Measurements from ENCODE around the gene CUEDC1. TPM values are rescaled to one million over a fixed set of nuclear protein-coding genes. Genes with fewer than 3 reads are reported as not detected.
A peak's percentile ranks its signal among the peaks of the same experiment; 100 is the strongest.

Gene CUEDC1
- total RNA-seq, 4 donors from 2014 or later: 31.2 to 43.9 (median 34.3) TPM

DNA sequence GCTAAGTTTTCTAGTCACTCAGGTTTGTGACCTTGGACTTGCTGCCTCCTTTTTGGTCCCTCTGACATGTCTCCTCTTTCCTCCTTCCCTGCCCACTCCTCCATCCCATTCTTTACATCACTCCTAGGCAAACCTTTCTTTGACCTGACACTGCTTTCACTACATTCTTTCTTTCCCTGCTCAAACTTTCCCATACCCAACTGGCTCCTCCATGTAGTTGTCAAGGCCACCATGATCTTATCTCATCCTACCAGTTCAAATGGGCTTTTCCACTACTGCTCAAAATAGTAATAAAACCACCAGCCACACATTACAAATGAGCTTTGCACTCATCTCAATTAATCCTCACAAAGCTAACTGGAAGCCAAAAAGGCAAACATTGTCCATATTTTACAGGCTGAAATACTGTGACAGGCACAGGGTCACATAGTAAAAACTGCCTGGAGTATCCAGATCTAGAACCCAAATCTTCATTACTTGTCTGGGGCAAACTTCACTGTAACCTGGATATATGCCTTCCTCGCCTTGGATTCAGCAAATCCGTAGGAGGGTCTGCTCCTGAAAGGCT is 119.8 kb downstream of the CUEDC1 start:
- DNase-seq: no peak
- H3K4me1 ChIP-seq: peaks cover 55 to 71% of the 10 kb centered on the region in 2 donors
- ATAC-seq: no peak
- no peaks in the 10 kb centered on the region for H3K27me3 ChIP-seq
- intact Hi-C loops (cut with DNase I; ENCODE audit: low total_unique reads) (loop anchor here (2.0 to 5.0 kb wide), 3 partner anchors 239 to 738 kb away; no protein-coding TSS in a partner anchor), in situ Hi-C loops (cut with MboI; ENCODE audit: low sequenced_read_pairs in 4 of 4) (loop anchor here in 2 of 4 donors (25.0 kb wide), 2 partner anchors 252 to 598 kb away; partner anchors contain the start of gene DYNLL2 (in 1 of the 2))
- TF ChIP-seq, protein P1, sequence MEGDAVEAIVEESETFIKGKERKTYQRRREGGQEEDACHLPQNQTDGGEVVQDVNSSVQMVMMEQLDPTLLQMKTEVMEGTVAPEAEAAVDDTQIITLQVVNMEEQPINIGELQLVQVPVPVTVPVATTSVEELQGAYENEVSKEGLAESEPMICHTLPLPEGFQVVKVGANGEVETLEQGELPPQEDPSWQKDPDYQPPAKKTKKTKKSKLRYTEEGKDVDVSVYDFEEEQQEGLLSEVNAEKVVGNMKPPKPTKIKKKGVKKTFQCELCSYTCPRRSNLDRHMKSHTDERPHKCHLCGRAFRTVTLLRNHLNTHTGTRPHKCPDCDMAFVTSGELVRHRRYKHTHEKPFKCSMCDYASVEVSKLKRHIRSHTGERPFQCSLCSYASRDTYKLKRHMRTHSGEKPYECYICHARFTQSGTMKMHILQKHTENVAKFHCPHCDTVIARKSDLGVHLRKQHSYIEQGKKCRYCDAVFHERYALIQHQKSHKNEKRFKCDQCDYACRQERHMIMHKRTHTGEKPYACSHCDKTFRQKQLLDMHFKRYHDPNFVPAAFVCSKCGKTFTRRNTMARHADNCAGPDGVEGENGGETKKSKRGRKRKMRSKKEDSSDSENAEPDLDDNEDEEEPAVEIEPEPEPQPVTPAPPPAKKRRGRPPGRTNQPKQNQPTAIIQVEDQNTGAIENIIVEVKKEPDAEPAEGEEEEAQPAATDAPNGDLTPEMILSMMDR (IDR thresholded peaks at IDR 0.05 in 4 of 5, conservative IDR thresholded peaks at IDR 0.05 in 1 of 5): no peak
- no peak for TF ChIP-seq POLR2A (IDR thresholded peaks at IDR 0.05)
- peaks cover 0 to 3% of the 10 kb centered on the region in 2 donors for H3K36me3 ChIP-seq
- H3K9me3 ChIP-seq: no peaks in the 10 kb centered on the region
- no peak overlapping the region for H3K4me3 ChIP-seq
- H3K27ac ChIP-seq: peak overlapping the region; percentile 71 to 92 (median 88)

GRCh38 chr17:57834146-57834741 is 121.0 kb downstream of the CUEDC1 start:
- DNase-seq (peak; percentile 93 to 97), ATAC-seq (peak; percentile 83 to 86)
- Histone ChIP-seq H3K27ac (peak overlapping the region; percentile 71 to 92 (median 88)), H3K4me1 (peaks cover 46 to 60% of the 10 kb centered on the region in 2 donors), H3K4me3 (peak overlapping the region in 2 of 4 donors; percentile 16 to 36), H3K9me3 (no peaks in the 10 kb centered on the region), H3K36me3 (no peaks in the 10 kb centered on the region), H3K27me3 (no peaks in the 10 kb centered on the region)
- intact Hi-C loops (cut with DNase I; ENCODE audit: low total_unique reads): loop anchor here (2.0 to 5.0 kb wide), 5 partner anchors 172 to 727 kb away; no protein-coding TSS in a partner anchor
- in situ Hi-C loops (cut with MboI; ENCODE audit: low sequenced_read_pairs in 4 of 4): loop anchor here in 2 of 4 donors (25.0 kb wide), 2 partner anchors 253 to 597 kb away; partner anchors contain the start of gene DYNLL2 (in 1 of the 2)
- TF ChIP-seq, protein P1 (IDR thresholded peaks at IDR 0.05 in 4 of 5, conservative IDR thresholded peaks at IDR 0.05 in 1 of 5): peak in 3 of 5 experiments; percentile 12 to 33 (median 32)
- TF ChIP-seq POLR2A (IDR thresholded peaks at IDR 0.05): peak in 1 of 2 donors; percentile 26

- peaks cover 37 to 52% of the 10 kb centered on the region in 2 donors for H3K4me1 ChIP-seq
- H3K27me3 ChIP-seq: no peaks in the 10 kb centered on the region
- peak overlapping the region; percentile 28 to 57 (median 55) for H3K4me3 ChIP-seq
- ATAC-seq (peak; percentile 81 to 82), DNase-seq (peak; percentile 48 to 77)
- intact Hi-C loops (cut with DNase I; ENCODE audit: low total_unique reads) (loop anchor here (2.0 to 5.0 kb wide), 4 partner anchors 51 to 726 kb away; no protein-coding TSS in a partner anchor), in situ Hi-C loops (cut with MboI; ENCODE audit: low sequenced_read_pairs in 4 of 4) (loop anchor here in 2 of 4 donors (25.0 kb wide), 2 partner anchors 254 to 596 kb away; partner anchors contain the start of gene DYNLL2 (in 1 of the 2))
- TF ChIP-seq, protein P1 (IDR thresholded peaks at IDR 0.05 in 4 of 5, conservative IDR thresholded peaks at IDR 0.05 in 1 of 5): peak; percentile 86 to 93 (median 90)
- TF ChIP-seq POLR2A (IDR thresholded peaks at IDR 0.05): peak; percentile 18 to 29
- H3K36me3 ChIP-seq: no peaks in the 10 kb centered on the region
- H3K27ac ChIP-seq: peak overlapping the region; percentile 71 to 92 (median 88)
- no peaks in the 10 kb centered on the region for H3K9me3 ChIP-seq
Observed at GRCh38 chr17:57833179-57833939, 121.9 kb downstream of the CUEDC1 start.
